GM21447 (cell line): Measurements from ENCODE around the gene EGR4.

Source experiments
- ATAC-seq: cut with Tn5 transposase; IDR thresholded peaks from one replicate; pipeline ENCODE4 v1.9.1; 2021; ENCODE audit not compliant: unreplicated experiment

Gene EGR4

GRCh38 chr2:73290049-73290839, 3.1 kb downstream of the EGR4 start:
- ATAC-seq: no peak

- ATAC-seq: no peak
These were observed 4.0 kb downstream of the EGR4 start for GRCh38 chr2:73289304-73289703.

GRCh38 chr2:73286134-73286655, 7.2 kb downstream of the EGR4 start:
- no peak for ATAC-seq

- peak; percentile 56 for ATAC-seq
These were observed 8.1 kb downstream of the EGR4 start for GRCh38 chr2:73285159-73285739.

- ATAC-seq: peak; percentile 66
These were observed 8.8 kb downstream of the EGR4 start, which contains the start of gene FBXO41 for GRCh38 chr2:73284296-73285158. FBXO41 (minus strand) TSS chr2:73284478; CDS start chr2:73269630, 14,848 bp downstream.

- peak; percentile 13 for ATAC-seq
These were observed 9.6 kb downstream of the EGR4 start for GRCh38 chr2:73283545-73284295.

- ATAC-seq: no peak
These were observed 10.3 kb downstream of the EGR4 start for GRCh38 chr2:73282924-73283544.

- ATAC-seq: no peak
These were observed 12.1 kb downstream of the EGR4 start for GRCh38 chr2:73281244-73281643.

GRCh38 chr2:73279852-73280251, 13.5 kb downstream of the EGR4 start:
- ATAC-seq: no peak

GRCh38 chr2:73272270-73272669, 21.1 kb downstream of the EGR4 start:
- ATAC-seq: no peak

- peak; percentile 17 for ATAC-seq
These were observed 23.5 kb downstream of the EGR4 start for GRCh38 chr2:73269686-73270465.

- peak; percentile 83 for ATAC-seq
These were observed 24.3 kb downstream of the EGR4 start for GRCh38 chr2:73268830-73269685.

GRCh38 chr2:73268366-73268829, 24.9 kb downstream of the EGR4 start:
- no peak for ATAC-seq

GRCh38 chr2:73267008-73267407, 26.3 kb downstream of the EGR4 start:
- no peak for ATAC-seq

- ATAC-seq: no peak
These were observed 27.1 kb downstream of the EGR4 start for GRCh38 chr2:73266061-73266901.

GRCh38 chr2:73265298-73266060, 27.9 kb downstream of the EGR4 start:
- ATAC-seq: no peak

- ATAC-seq: no peak
These were observed 28.6 kb downstream of the EGR4 start for GRCh38 chr2:73264783-73265182.
